GM23338 (cell line): ENCODE data around the gene OMP.
A peak's percentile ranks its signal among the peaks of the same experiment; 100 is the strongest.

Source experiments
- CTCF ChIP-seq, 2 experiments: fragments of 200-600 bp in 1 of 2; sonication (generic) in 1 of 2; conservative IDR thresholded peaks; 2 replicates each; pipeline versions ENCODE4 v1.5.1 to v1.6.1; 2016 to 2017; ENCODE audit warnings: antibody characterized with exemption in 2 of 2, low read depth in 2 of 2, mild to moderate bottlenecking in 2 of 2, moderate library complexity in 1 of 2
- POLR2AphosphoS5 ChIP-seq: IDR thresholded peaks from 2 replicates; pipeline ENCODE4 v1.6.1; 2016; ENCODE audit warnings: antibody characterized with exemption, low read depth

GRCh38 chr11:77113382-77114088, 10.9 kb downstream of the OMP start:
- TF ChIP-seq CTCF (conservative IDR thresholded peaks at IDR 0.05; ENCODE audit: low read depth in 2 of 2), result peak; percentile 77
- no peak for TF ChIP-seq POLR2AphosphoS5
